HG03108 (cell line): ENCODE results near the gene SORBS1.
"Not testable (repeated sequence)": the region's sequence is repeated elsewhere in the genome, so short reads cannot be mapped to it uniquely, and the experiment has no call there.

Experiments used
- ATAC-seq: cut with Tn5 transposase; IDR thresholded peaks from one replicate; pipeline ENCODE4 v1.9.1; 2021; ENCODE audit warnings: moderate library complexity; ENCODE audit not compliant: unreplicated experiment

SORBS1 gene

GRCh38 chr10:95496246-95496911, 64.8 kb downstream of the SORBS1 start:
- ATAC-seq = no peak

- ATAC-seq = no peak
Measured at GRCh38 chr10:95493862-95494261, 67.3 kb downstream of the SORBS1 start.

GRCh38 chr10:95487994-95488393, 73.2 kb downstream of the SORBS1 start:
- no peak for ATAC-seq

GRCh38 chr10:95485056-95485844, 75.9 kb downstream of the SORBS1 start:
- ATAC-seq = no peak

- ATAC-seq = no peak
Measured at GRCh38 chr10:95482501-95483233, 78.5 kb downstream of the SORBS1 start.

- ATAC-seq = no peak
Measured at GRCh38 chr10:95480901-95481491, 80.2 kb downstream of the SORBS1 start.

GRCh38 chr10:95480102-95480900, 80.9 kb downstream of the SORBS1 start:
- no peak for ATAC-seq

GRCh38 chr10:95478935-95479334, 82.2 kb downstream of the SORBS1 start:
- no peak for ATAC-seq

GRCh38 chr10:95478185-95478584, 83.0 kb downstream of the SORBS1 start:
- no peak for ATAC-seq

GRCh38 chr10:95477175-95477520, 84.0 kb downstream of the SORBS1 start:
- ATAC-seq = no peak

- no peak for ATAC-seq
Measured at GRCh38 chr10:95476469-95477174, 84.5 kb downstream of the SORBS1 start.

GRCh38 chr10:95475827-95476468, 85.2 kb downstream of the SORBS1 start:
- no peak for ATAC-seq

GRCh38 chr10:95475003-95475383, 86.2 kb downstream of the SORBS1 start:
- ATAC-seq = no peak

GRCh38 chr10:95474228-95475002, 86.8 kb downstream of the SORBS1 start:
- no peak for ATAC-seq

GRCh38 chr10:95472304-95473088, 88.7 kb downstream of the SORBS1 start:
- no peak for ATAC-seq

- ATAC-seq = no peak
Measured at GRCh38 chr10:95469676-95470075, 91.5 kb downstream of the SORBS1 start.

GRCh38 chr10:95469251-95469650, 91.9 kb downstream of the SORBS1 start:
- ATAC-seq = no peak

- ATAC-seq = not testable (repeated sequence)
Measured at GRCh38 chr10:95467642-95468041, 93.5 kb downstream of the SORBS1 start.
